ENCODE results near the gene TNS2.

Gene TNS2

GRCh38 chr12:53039851-53040250 is 10.0 kb upstream of the TNS2 start:
- no peak for DNase-seq (ENCODE audit: insufficient read length, low spot score)
- no peak for FAIRE-seq

- FAIRE-seq, result no peak
- DNase-seq (ENCODE audit: insufficient read length, low spot score), result no peak
Observed at GRCh38 chr12:53042607-53043454, 7.0 kb upstream of the TNS2 start.

- no peak for FAIRE-seq
Observed at GRCh38 chr12:53044052-53044581, 5.7 kb upstream of the TNS2 start.

GRCh38 chr12:53044896-53045695 is 4.8 kb upstream of the TNS2 start:
- no peak for FAIRE-seq
- no peak for DNase-seq (ENCODE audit: insufficient read length, low spot score)

More at GRCh38 chr12:53044052-53044581, 5.7 kb upstream of the TNS2 start:
- DNase-seq (ENCODE audit: insufficient read length, low spot score), result no peak

- DNase-seq (ENCODE audit: insufficient read length, low spot score) (no peak), FAIRE-seq (no peak)
Observed at GRCh38 chr12:53045696-53046045, 4.2 kb upstream of the TNS2 start.

- FAIRE-seq (no peak), DNase-seq (ENCODE audit: insufficient read length, low spot score) (peak; percentile 80)
Observed at GRCh38 chr12:53046655-53047220, 3.1 kb upstream of the TNS2 start.

- DNase-seq (ENCODE audit: insufficient read length, low spot score), result peak; percentile 70
Observed at GRCh38 chr12:53047221-53048032, 2.4 kb upstream of the TNS2 start.

GRCh38 chr12:53048033-53048779 is 1.7 kb upstream of the TNS2 start:
- DNase-seq (ENCODE audit: insufficient read length, low spot score) (peak; percentile 50), FAIRE-seq (no peak)

More at GRCh38 chr12:53047221-53048032, 2.4 kb upstream of the TNS2 start:
- no peak for FAIRE-seq

GRCh38 chr12:53048780-53049401 is 974 bp upstream of the TNS2 start:
- DNase-seq (ENCODE audit: insufficient read length, low spot score), result no peak
- no peak for FAIRE-seq

- no peak for FAIRE-seq
Observed at GRCh38 chr12:53050426-53051057, 677 bp downstream of the TNS2 start.

GRCh38 chr12:53051058-53051880 is 1.4 kb downstream of the TNS2 start:
- DNase-seq (ENCODE audit: insufficient read length, low spot score), result no peak
- no peak for FAIRE-seq

More at GRCh38 chr12:53050426-53051057, 677 bp downstream of the TNS2 start:
- no peak for DNase-seq (ENCODE audit: insufficient read length, low spot score)

- DNase-seq (ENCODE audit: insufficient read length, low spot score) (no peak), FAIRE-seq (no peak)
Observed at GRCh38 chr12:53051881-53052412, 2.1 kb downstream of the TNS2 start.

GRCh38 chr12:53052419-53053217 is 2.8 kb downstream of the TNS2 start:
- FAIRE-seq (peak; percentile 4), DNase-seq (ENCODE audit: insufficient read length, low spot score) (no peak)

GRCh38 chr12:53053218-53054111 is 3.6 kb downstream of the TNS2 start:
- FAIRE-seq (no peak), DNase-seq (ENCODE audit: insufficient read length, low spot score) (no peak)

GRCh38 chr12:53054112-53054878 is 4.4 kb downstream of the TNS2 start:
- peak; percentile 83 for FAIRE-seq
- peak; percentile 83 for DNase-seq (ENCODE audit: insufficient read length, low spot score)

Data from HTR-8/SVneo (cell line).